ENCODE data around the gene FOXC1. TPM values are rescaled to one million over a fixed set of nuclear protein-coding genes. Genes with fewer than 3 reads are reported as not detected.

FOXC1 gene
- total and polyA plus RNA-seq, 7 donors, result 0.90 to 2.7 (median 1.5) TPM

- ATAC-seq, result no peak
- DNase-seq, result no peak
These were observed 28.4 kb upstream of the FOXC1 start for GRCh38 chr6:1581120-1581991.

GRCh38 chr6:1584146-1584545, 25.6 kb upstream of the FOXC1 start:
- no peak for DNase-seq
- Histone ChIP-seq H3K27ac (no peak overlapping the region), H3K4me1 (no peaks in the 10 kb centered on the region), H3K27me3 (ENCODE audit: insufficient read depth in 3 of 3, low read length in 2 of 3) (no peaks in the 10 kb centered on the region), H3K9me3 (no peaks in the 10 kb centered on the region), H3K4me3 (no peak overlapping the region), H3K36me3 (ENCODE audit: insufficient read depth in 1 of 2, low read depth in 1 of 2) (no peaks in the 10 kb centered on the region)
- no peak for TF ChIP-seq CTCF (IDR thresholded peaks at IDR 0.05)
- no peak for ATAC-seq
- intact Hi-C loops (cut with DNase I), result no loop called here
- WGBS, 3 donors, result 72 to 93% (median 82%) methylated on average over 5 of the region's 5 CpGs

More at GRCh38 chr6:1581120-1581991, 28.4 kb upstream of the FOXC1 start:
- H3K36me3 ChIP-seq (ENCODE audit: insufficient read depth in 1 of 2, low read depth in 1 of 2), result no peaks in the 10 kb centered on the region
- H3K27ac ChIP-seq, result no peak overlapping the region
- no peak overlapping the region for H3K4me3 ChIP-seq
- intact Hi-C loops (cut with DNase I), result no loop called here
- H3K4me1 ChIP-seq, result no peaks in the 10 kb centered on the region
- TF ChIP-seq CTCF (IDR thresholded peaks at IDR 0.05), result no peak
- 87 to 92% (median 90%) methylated on average over 30 to 31 of the region's 31 CpGs for WGBS, 3 donors
- H3K9me3 ChIP-seq, result no peaks in the 10 kb centered on the region
- no peaks in the 10 kb centered on the region for H3K27me3 ChIP-seq (ENCODE audit: insufficient read depth in 3 of 3, low read length in 2 of 3)

GRCh38 chr6:1584996-1585668, 24.6 kb upstream of the FOXC1 start:
- H3K27me3 ChIP-seq (ENCODE audit: insufficient read depth in 3 of 3, low read length in 2 of 3), result no peaks in the 10 kb centered on the region
- H3K4me3 ChIP-seq, result no peak overlapping the region
- H3K27ac ChIP-seq, result no peak overlapping the region
- WGBS, 3 donors, result 78 to 80% (median 78%) methylated on average over 14 of the region's 14 CpGs
- DNase-seq (no peak), ATAC-seq (no peak)
- H3K9me3 ChIP-seq, result no peaks in the 10 kb centered on the region
- H3K36me3 ChIP-seq (ENCODE audit: insufficient read depth in 1 of 2, low read depth in 1 of 2), result no peaks in the 10 kb centered on the region
- intact Hi-C loops (cut with DNase I), result no loop called here
- TF ChIP-seq CTCF (IDR thresholded peaks at IDR 0.05), result no peak
- H3K4me1 ChIP-seq, result no peaks in the 10 kb centered on the region

- Histone ChIP-seq H3K27me3 (ENCODE audit: insufficient read depth in 3 of 3, low read length in 2 of 3) (no peaks in the 10 kb centered on the region), H3K4me3 (no peak overlapping the region), H3K27ac (no peak overlapping the region), H3K36me3 (ENCODE audit: insufficient read depth in 1 of 2, low read depth in 1 of 2) (no peaks in the 10 kb centered on the region), H3K9me3 (no peaks in the 10 kb centered on the region), H3K4me1 (no peaks in the 10 kb centered on the region)
- 82 to 85% (median 83%) methylated on average over 12 of the region's 12 CpGs for WGBS, 3 donors
- no peak for ATAC-seq
- intact Hi-C loops (cut with DNase I), result no loop called here
- DNase-seq, result no peak
- no peak for TF ChIP-seq CTCF (IDR thresholded peaks at IDR 0.05)
These were observed 24.1 kb upstream of the FOXC1 start for GRCh38 chr6:1585669-1586049.

Data from psoas muscle (tissue), 8 donors.